ENCODE data around the gene CNTNAP2.

The CNTNAP2 gene

GRCh38 chr7:146636581-146636980 is 520.0 kb downstream of the CNTNAP2 start:
- no peak overlapping the region for H3K4me3 ChIP-seq (ENCODE audit: control insufficient read depth, low read depth, low read length)
- TF ChIP-seq CTCF (conservative IDR thresholded peaks at IDR 0.05; ENCODE audit: control insufficient read depth, insufficient read depth, low read depth, low read length) = no peak
- no peak for DNase-seq (ENCODE audit: low read depth)

- no peak overlapping the region for H3K4me3 ChIP-seq (ENCODE audit: control insufficient read depth, low read depth, low read length)
- DNase-seq (ENCODE audit: low read depth) = no peak
- TF ChIP-seq CTCF (conservative IDR thresholded peaks at IDR 0.05; ENCODE audit: control insufficient read depth, insufficient read depth, low read depth, low read length) = no peak
Observed at GRCh38 chr7:146639291-146639690, 522.7 kb downstream of the CNTNAP2 start.

GRCh38 chr7:146641491-146641890 is 524.9 kb downstream of the CNTNAP2 start:
- DNase-seq (ENCODE audit: low read depth) = no peak
- no peak overlapping the region for H3K4me3 ChIP-seq (ENCODE audit: control insufficient read depth, low read depth, low read length)
- no peak for TF ChIP-seq CTCF (conservative IDR thresholded peaks at IDR 0.05; ENCODE audit: control insufficient read depth, insufficient read depth, low read depth, low read length)

GRCh38 chr7:146645383-146645976 is 528.9 kb downstream of the CNTNAP2 start:
- DNase-seq (ENCODE audit: low read depth) = no peak
- H3K4me3 ChIP-seq (ENCODE audit: control insufficient read depth, low read depth, low read length) = no peak overlapping the region
- TF ChIP-seq CTCF (conservative IDR thresholded peaks at IDR 0.05; ENCODE audit: control insufficient read depth, insufficient read depth, low read depth, low read length) = no peak

- TF ChIP-seq CTCF (conservative IDR thresholded peaks at IDR 0.05; ENCODE audit: control insufficient read depth, insufficient read depth, low read depth, low read length) = no peak
- DNase-seq (ENCODE audit: low read depth) = no peak
- H3K4me3 ChIP-seq (ENCODE audit: control insufficient read depth, low read depth, low read length) = no peak overlapping the region
Observed at GRCh38 chr7:146647445-146647844, 530.8 kb downstream of the CNTNAP2 start.

GRCh38 chr7:146652176-146652575 is 535.6 kb downstream of the CNTNAP2 start:
- DNase-seq (ENCODE audit: low read depth) = no peak
- TF ChIP-seq CTCF (conservative IDR thresholded peaks at IDR 0.05; ENCODE audit: control insufficient read depth, insufficient read depth, low read depth, low read length) = no peak
- H3K4me3 ChIP-seq (ENCODE audit: control insufficient read depth, low read depth, low read length) = no peak overlapping the region

- no peak for TF ChIP-seq CTCF (conservative IDR thresholded peaks at IDR 0.05; ENCODE audit: control insufficient read depth, insufficient read depth, low read depth, low read length)
- DNase-seq (ENCODE audit: low read depth) = no peak
- H3K4me3 ChIP-seq (ENCODE audit: control insufficient read depth, low read depth, low read length) = no peak overlapping the region
Observed at GRCh38 chr7:146654048-146654447, 537.4 kb downstream of the CNTNAP2 start.

All from fibroblast of mammary gland (primary cell).